ENCODE results near the gene FBLN2. TPM values are rescaled to one million over a fixed set of nuclear protein-coding genes. Genes with fewer than 3 reads are reported as not detected.

FBLN2 gene
- total and polyA plus RNA-seq, 10 of the 15 experiments (the other 5 are each of a cell fraction or from before 2014, with no cell fraction given), result 0.03 to 0.41 (median 0.12) TPM; not detected in 2

GRCh38 chr3:13513913-13514517 is 34.9 kb upstream of the FBLN2 start (continued):
- TF ChIP-seq FOS (IDR thresholded peaks at IDR 0.05; ENCODE audit: borderline replicate concordance, extremely low read depth, insufficient read length) (no peak), NKRF (conservative IDR thresholded peaks at IDR 0.05) (no peak), CHD1 (IDR thresholded peaks at IDR 0.05; ENCODE audit: low read depth, low read length) (no peak), MTA3 (IDR thresholded peaks at IDR 0.05; ENCODE audit: borderline replicate concordance, low read length) (no peak), MEF2A (IDR thresholded peaks at IDR 0.05; ENCODE audit: insufficient read depth, low read depth, low read length) (no peak), RAD51 (IDR thresholded peaks at IDR 0.05) (no peak), CUX1 (IDR thresholded peaks at IDR 0.05; ENCODE audit: insufficient replicate concordance, low read depth, low read length) (no peak), NFYA (IDR thresholded peaks at IDR 0.05; ENCODE audit: borderline replicate concordance, low read depth, low read length) (no peak), EGR1 (IDR thresholded peaks at IDR 0.05; ENCODE audit: borderline replicate concordance in 1 of 2, low read depth in 2 of 2, low read length in 2 of 2) (no peak), SPI1 (IDR thresholded peaks at IDR 0.05; ENCODE audit: borderline replicate concordance, insufficient read depth, low read depth, low read length) (no peak), SIX5 (IDR thresholded peaks at IDR 0.05; ENCODE audit: low read depth, low read length, severe bottlenecking) (no peak)

Measured in GM12878 (cell line).